PC-9 (cell line): ENCODE results near the gene PIAS1. TPM values are rescaled to one million over a fixed set of nuclear protein-coding genes. Genes with fewer than 3 reads are reported as not detected.

Experiments
- BruUV-seq: library from RNA; stranded (reverse); fragments of 400-500 nt; replicated peaks from 2 replicates; lab custom pipeline; 2021; lab: Mats Ljungman, UMichigan
- CTCF ChIA-PET: fragments of 300-600 bp; sonication (Branson Sonifier 250); formaldehyde crosslinking; loops from one replicate; lab custom pipeline; 2022; ENCODE audit warnings: antibody characterized with exemption; lab: Charles Lee
- POLR2A ChIA-PET: fragments of 300-600 bp; sonication (Branson Sonifier 250); formaldehyde crosslinking; loops from one replicate; lab custom pipeline; 2022; ENCODE audit warnings: antibody characterized with exemption; ENCODE audit not compliant: unreplicated experiment; lab: Charles Lee
- DNase-seq, 2 experiments: peaks; one replicate each; pipeline versions ENCODE4 v3.0.0 to v3.0.0-alpha.2; 2015 to 2022; ENCODE audit warnings: mixed read lengths in 1 of 2
- H2AFZ ChIP-seq: fragments of 200-600 bp; sonication (generic); 2 replicates; pipeline ENCODE4 v1.8.1; 2017; ENCODE audit warnings: antibody characterized with exemption
- H3F3A ChIP-seq: fragments of 200-600 bp; sonication (generic); 2 replicates; pipeline ENCODE4 v1.8.1; 2017; ENCODE audit warnings: antibody characterized with exemption, mild to moderate bottlenecking, low read depth; ENCODE audit not compliant: insufficient read depth
- H3K27ac ChIP-seq: fragments of 200-600 bp; sonication (generic); 2 replicates; pipeline ENCODE4 v1.6.1; 2016; ENCODE audit warnings: mixed run types
- H3K27me3 ChIP-seq: fragments of 200-600 bp; sonication (generic); 2 replicates; pipeline ENCODE4 v1.6.1; 2016; ENCODE audit warnings: low read depth, mixed run types; ENCODE audit not compliant: insufficient read depth
- H3K36me3 ChIP-seq: fragments of 200-600 bp; sonication (generic); 2 replicates; pipeline ENCODE4 v1.6.1; 2016; ENCODE audit warnings: low read depth, mixed run types
- H3K4me1 ChIP-seq: fragments of 200-600 bp; sonication (generic); replicated peaks from 2 replicates; pipeline ENCODE4 v1.6.1; 2016; ENCODE audit warnings: mixed run types; ENCODE audit not compliant: insufficient read depth
- H3K4me2 ChIP-seq: fragments of 200-600 bp; sonication (generic); 2 replicates; pipeline ENCODE4 v1.6.1; 2017; ENCODE audit warnings: mixed run types
- H3K4me3 ChIP-seq: fragments of 200-600 bp; sonication (generic); 2 replicates; pipeline ENCODE4 v1.6.1; 2016; ENCODE audit warnings: mixed run types
- H3K79me2 ChIP-seq: fragments of 200-600 bp; sonication (generic); 2 replicates; pipeline ENCODE4 v1.6.1; 2017; ENCODE audit warnings: low read depth, mixed run types
- H3K9me2 ChIP-seq: fragments of 200-600 bp; sonication (generic); 2 replicates; pipeline ENCODE4 v1.8.1; 2017; ENCODE audit warnings: mild to moderate bottlenecking; ENCODE audit not compliant: insufficient read depth
- H3K9me3 ChIP-seq: fragments of 200-600 bp; sonication (generic); 2 replicates; pipeline ENCODE4 v1.8.1; 2016; ENCODE audit warnings: low read depth; ENCODE audit not compliant: insufficient read depth
- H4K20me1 ChIP-seq: fragments of 200-600 bp; sonication (generic); 2 replicates; pipeline ENCODE4 v1.8.1; 2017; ENCODE audit not compliant: insufficient read depth
- CTCF ChIP-seq: fragments of 200-600 bp; sonication (generic); conservative IDR thresholded peaks from 2 replicates; pipeline ENCODE4 v1.6.1; 2017; ENCODE audit warnings: mixed run types, antibody characterized with exemption, mild to moderate bottlenecking, moderate library complexity
- EZH2 ChIP-seq: fragments of 200-600 bp; sonication (generic); IDR thresholded peaks from 2 replicates; pipeline ENCODE4 v1.8.0; 2017; ENCODE audit warnings: antibody characterized with exemption, low read depth
- intact Hi-C: fragments of 100-400 bp; cut with micrococcal nuclease; formaldehyde crosslinking; loops from one replicate; pipeline ENCODE4 v1.10.0; 2022; ENCODE audit not compliant: unreplicated experiment
- total RNA-seq: library from RNA; stranded (reverse); gene quantifications from 2 replicates; pipeline ENCODE4 v1.2.3, GENCODE V29; 2021

Gene PIAS1
- total RNA-seq, 1 experiment from 2014 or later = 42.5 TPM

- H4K20me1 ChIP-seq = no peaks in the 10 kb centered on the region
- no peak overlapping the region for H3K4me2 ChIP-seq
- no peaks in the 10 kb centered on the region for H3K27me3 ChIP-seq
- CTCF ChIA-PET = no interaction called here
- no peak for DNase-seq
- no peak overlapping the region for H3K4me3 ChIP-seq
- H3K79me2 ChIP-seq = no peaks in the 10 kb centered on the region
- no peaks in the 10 kb centered on the region for H3K9me2 ChIP-seq
- H3K4me1 ChIP-seq = no peaks in the 10 kb centered on the region
- H3K36me3 ChIP-seq = no peaks in the 10 kb centered on the region
- H3K9me3 ChIP-seq = no peaks in the 10 kb centered on the region
- intact Hi-C loops = no loop called here
- H2AFZ ChIP-seq = no peak overlapping the region
- H3F3A ChIP-seq = no peaks in the 10 kb centered on the region
- no TSS peak for BruUV-seq
- POLR2A ChIA-PET = no interaction called here
- no peak for TF ChIP-seq EZH2
- no peak for TF ChIP-seq CTCF
- H3K27ac ChIP-seq = no peak overlapping the region
Observed at GRCh38 chr15:68028888-68029207, 25.3 kb upstream of the PIAS1 start.

GRCh38 chr15:68029959-68030358, 24.2 kb upstream of the PIAS1 start:
- Histone ChIP-seq H3K9me3 (no peaks in the 10 kb centered on the region), H3K4me2 (no peak overlapping the region), H3K4me3 (no peak overlapping the region), H3K36me3 (no peaks in the 10 kb centered on the region), H3F3A (no peaks in the 10 kb centered on the region), H3K27ac (no peak overlapping the region), H3K4me1 (no peaks in the 10 kb centered on the region), H3K9me2 (no peaks in the 10 kb centered on the region), H3K79me2 (no peaks in the 10 kb centered on the region), H4K20me1 (no peaks in the 10 kb centered on the region), H2AFZ (no peak overlapping the region), H3K27me3 (no peaks in the 10 kb centered on the region)
- intact Hi-C loops = no loop called here
- no TSS peak for BruUV-seq
- CTCF ChIA-PET = interaction anchor here (0.7 kb wide), 1 partner anchor 510 kb away, joined by 23 read pairs; no protein-coding TSS in a partner anchor
- POLR2A ChIA-PET = interaction anchor here (0.6 kb wide), 3 partner anchors 11 to 185 kb away, joined by 4 to 14 read pairs (median 12); no protein-coding TSS in a partner anchor
- TF ChIP-seq EZH2 (no peak), CTCF (no peak)
- DNase-seq = no peak

GRCh38 chr15:68031404-68031803, 22.7 kb upstream of the PIAS1 start:
- no peak overlapping the region for H3K27ac ChIP-seq
- DNase-seq = no peak
- CTCF ChIA-PET = no interaction called here
- H3F3A ChIP-seq = no peaks in the 10 kb centered on the region
- H3K4me1 ChIP-seq = no peaks in the 10 kb centered on the region
- H3K27me3 ChIP-seq = no peaks in the 10 kb centered on the region
- no peak overlapping the region for H3K4me3 ChIP-seq
- no peak for TF ChIP-seq EZH2
- TF ChIP-seq CTCF = no peak
- H3K36me3 ChIP-seq = no peaks in the 10 kb centered on the region
- H3K4me2 ChIP-seq = no peak overlapping the region
- POLR2A ChIA-PET = no interaction called here
- H4K20me1 ChIP-seq = no peaks in the 10 kb centered on the region
- intact Hi-C loops = no loop called here
- BruUV-seq = no TSS peak
- H2AFZ ChIP-seq = no peak overlapping the region
- H3K9me3 ChIP-seq = no peaks in the 10 kb centered on the region
- H3K79me2 ChIP-seq = no peaks in the 10 kb centered on the region
- no peaks in the 10 kb centered on the region for H3K9me2 ChIP-seq
